GM21381 (cell line): Measurements from ENCODE around the gene HAAO.

ENCODE experiments used
- ATAC-seq: cut with Tn5 transposase; IDR thresholded peaks from one replicate; pipeline ENCODE4 v1.9.1; 2021; ENCODE audit warnings: mild to moderate bottlenecking, moderate library complexity; ENCODE audit not compliant: unreplicated experiment

The HAAO gene

DNA sequence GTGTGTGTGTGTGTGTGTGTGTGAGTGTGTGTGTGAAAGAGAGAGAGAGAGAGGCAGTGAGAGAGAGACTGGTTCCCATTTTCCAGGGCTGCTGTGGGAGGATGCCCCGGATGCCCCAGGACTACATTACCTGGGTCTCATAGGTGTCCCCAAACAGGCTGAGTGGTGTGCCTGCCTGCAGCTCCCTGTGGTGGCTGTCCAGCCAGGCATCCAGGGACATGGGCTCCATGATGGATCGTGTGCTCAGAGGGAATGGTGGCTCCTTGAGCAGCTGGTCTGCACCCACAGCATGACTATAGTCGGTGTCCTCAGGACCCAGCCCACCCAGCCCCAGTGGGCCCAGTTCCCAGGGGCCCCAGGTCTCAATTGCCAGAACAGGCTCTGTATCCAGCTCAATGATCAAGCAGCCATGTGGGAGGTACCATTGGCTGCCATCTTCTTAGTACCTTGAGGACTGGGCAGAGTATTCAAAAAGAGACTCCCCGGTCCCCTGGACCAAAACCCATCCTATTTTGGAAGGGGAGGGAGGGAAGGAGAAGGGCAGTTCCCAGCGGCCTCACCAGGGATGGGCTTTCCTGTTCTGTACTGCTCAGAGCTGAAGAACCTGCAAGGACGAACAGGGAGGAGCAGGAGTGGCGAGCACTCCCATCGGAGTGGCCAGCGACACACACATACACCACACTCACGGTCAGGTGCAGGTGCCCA, 22.6 kb downstream of the HAAO start:
- ATAC-seq: no peak

DNA sequence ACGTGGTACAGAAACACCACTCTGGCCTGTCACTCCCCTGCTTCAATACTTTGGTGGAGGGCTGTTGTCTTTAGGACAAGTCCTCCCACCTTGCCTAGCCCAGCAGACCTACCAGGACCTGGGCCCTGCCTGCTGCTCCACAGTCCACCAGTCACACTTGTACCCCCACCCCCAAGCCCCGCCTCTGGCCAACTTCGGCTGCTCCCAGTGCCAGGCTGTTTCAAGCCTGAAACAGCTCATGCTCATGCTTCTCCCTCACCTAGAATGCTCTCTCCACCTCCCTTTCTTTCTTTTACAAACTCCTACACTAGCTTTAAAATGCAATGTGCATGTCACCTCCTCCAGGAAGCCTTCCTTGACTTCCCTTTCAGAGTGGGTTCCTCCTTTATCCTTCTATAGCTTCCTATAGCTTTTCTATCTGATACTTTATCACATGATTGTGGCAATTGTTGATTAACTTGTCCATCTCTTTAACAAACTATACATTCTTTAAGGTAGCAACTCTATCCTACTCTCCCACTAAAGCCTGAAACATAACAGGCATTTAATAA, 23.6 kb downstream of the HAAO start:
- no peak for ATAC-seq

DNA sequence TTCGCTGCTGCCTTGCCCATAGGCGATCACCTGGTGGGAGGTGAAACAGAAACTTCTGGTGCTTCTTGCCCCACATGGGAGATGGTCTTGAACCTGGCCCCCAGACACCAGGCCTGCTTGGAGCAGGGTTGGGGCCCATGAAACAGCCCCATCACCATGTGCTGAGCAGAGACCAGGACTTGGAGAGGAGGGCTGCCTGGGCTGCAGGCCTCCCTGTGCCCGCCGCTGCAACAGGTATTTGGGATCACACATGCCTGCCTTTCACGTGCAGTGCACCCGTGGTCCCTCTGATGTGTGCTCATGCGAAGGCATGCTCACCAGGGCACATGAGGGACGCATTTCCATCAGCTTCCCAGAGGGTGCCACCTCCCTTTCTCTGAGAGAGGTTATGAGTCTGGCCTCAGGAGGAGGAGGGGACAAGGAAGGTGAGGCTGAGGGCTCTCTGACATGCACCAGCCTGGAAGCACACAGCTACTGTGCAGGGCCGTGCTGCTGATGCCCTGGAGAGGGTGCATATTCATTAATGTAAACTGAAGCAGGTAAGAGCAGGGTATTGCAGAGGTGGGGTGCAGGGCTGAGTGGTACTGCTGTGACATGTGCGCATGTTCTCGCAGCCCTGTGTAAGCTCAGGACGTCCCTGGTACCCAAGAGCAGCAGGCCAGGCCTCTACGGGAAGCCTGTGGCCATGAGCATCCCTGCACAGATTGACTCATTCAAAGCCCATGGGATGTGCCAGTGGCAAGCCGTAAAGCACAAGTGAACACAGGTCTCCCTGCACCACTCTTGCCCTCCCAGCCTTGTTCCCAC, 24.3 kb downstream of the HAAO start:
- ATAC-seq: no peak

DNA sequence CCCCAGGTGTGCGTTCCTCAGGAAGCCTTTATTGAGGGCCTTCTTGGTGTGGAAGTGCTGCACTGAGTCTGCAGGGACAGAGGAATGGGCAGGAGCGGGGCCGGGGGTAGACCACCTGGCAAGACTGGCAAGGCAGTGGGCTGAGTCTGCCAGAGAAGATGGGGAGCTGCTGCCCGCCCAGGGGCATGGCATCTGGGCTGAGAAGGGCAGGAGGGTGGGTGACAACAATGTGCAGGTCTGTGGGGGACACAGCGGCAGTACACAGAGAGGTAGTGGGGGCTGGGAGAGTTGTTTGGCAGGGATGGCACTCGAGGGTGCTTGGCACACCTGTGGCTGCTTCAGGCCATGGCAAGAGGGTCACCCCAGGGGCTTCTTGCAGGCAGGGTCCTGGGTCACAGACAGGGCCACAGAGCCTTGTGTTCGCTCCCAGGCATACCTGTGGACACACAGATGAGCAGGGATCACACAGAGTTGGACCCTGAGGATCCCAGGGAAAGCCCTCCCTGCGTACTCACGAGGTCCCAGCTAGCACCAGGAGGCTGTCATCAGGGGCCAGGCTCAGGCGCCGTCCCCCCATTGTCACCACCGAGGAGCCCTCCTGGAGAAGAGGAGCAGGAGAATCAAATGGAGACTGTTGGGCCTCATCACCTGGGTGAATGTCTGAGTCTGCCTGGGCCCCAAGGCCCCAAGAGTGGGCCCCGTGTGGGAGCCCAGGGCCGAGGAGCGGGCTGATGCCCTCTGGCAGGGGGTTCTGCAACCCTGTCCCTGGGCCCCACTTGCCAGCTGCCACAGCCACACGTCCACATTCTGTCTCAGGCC, 25.1 kb downstream of the HAAO start:
- no peak for ATAC-seq

DNA sequence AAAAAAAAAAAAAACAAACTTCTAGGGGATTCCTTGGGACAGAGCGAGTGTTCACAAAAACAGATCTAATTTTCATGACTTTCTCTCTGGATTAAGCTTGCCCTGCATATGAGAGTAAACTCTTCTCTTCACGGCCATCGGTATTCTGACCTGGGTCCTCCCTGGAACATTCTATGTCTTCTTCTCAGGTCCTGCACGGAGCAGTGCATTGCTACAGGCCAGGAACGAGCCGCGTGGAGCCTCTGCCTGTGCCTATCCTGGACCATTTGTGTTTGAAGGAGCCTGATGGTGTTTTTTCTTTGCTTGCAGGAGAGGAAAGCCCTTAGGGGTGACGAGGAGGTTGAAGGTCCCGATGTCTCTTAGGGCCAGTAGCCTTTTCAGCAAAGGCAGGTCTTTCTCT, 26.7 kb downstream of the HAAO start:
- no peak for ATAC-seq

DNA sequence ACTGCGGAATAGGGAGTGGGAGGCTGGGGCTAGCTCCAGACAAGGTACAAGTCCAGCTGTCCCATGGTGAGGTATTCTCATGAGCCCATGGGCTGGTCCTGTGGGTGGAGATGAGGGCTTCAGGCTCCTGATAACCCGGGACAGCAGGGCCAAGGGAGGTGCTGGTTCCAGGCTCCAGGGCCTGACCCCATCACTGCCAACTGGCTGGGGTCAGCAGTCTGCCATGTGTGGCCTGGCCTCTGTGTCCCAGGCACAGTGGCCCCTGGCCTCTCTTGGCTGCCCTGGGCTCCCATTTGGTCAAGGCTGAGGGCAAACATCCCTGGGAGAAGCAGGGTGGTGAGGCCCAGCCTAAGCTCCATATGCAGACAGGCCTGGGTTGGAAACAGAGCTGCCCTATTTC, 27.5 kb downstream of the HAAO start:
- ATAC-seq: no peak

DNA sequence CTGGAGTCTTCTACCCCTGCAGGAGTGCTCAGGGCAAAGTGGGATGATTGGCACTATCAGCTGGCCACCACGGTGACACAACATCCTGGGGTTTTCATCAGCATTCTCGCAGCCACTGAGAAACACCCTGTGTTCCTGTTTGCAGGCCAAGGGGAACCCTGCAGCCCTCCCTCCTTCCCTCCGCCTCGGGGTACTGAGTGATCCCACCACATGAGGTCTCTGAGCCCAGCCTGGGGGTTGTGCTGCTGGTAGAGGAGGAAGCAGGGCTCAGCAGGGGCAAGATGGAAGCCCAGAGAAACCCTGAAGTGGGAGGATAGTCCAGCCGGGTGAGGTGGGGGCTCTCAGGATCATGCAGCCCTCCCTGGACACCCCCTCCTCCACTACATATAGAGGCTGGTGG, 28.3 kb downstream of the HAAO start, which contains the start of gene OXER1:
Gene OXER1 (minus strand): TSS at position 40 of the 400 bp plus-strand sequence. CDS start 73 bp downstream, outside the sequence.
- ATAC-seq: no peak

DNA sequence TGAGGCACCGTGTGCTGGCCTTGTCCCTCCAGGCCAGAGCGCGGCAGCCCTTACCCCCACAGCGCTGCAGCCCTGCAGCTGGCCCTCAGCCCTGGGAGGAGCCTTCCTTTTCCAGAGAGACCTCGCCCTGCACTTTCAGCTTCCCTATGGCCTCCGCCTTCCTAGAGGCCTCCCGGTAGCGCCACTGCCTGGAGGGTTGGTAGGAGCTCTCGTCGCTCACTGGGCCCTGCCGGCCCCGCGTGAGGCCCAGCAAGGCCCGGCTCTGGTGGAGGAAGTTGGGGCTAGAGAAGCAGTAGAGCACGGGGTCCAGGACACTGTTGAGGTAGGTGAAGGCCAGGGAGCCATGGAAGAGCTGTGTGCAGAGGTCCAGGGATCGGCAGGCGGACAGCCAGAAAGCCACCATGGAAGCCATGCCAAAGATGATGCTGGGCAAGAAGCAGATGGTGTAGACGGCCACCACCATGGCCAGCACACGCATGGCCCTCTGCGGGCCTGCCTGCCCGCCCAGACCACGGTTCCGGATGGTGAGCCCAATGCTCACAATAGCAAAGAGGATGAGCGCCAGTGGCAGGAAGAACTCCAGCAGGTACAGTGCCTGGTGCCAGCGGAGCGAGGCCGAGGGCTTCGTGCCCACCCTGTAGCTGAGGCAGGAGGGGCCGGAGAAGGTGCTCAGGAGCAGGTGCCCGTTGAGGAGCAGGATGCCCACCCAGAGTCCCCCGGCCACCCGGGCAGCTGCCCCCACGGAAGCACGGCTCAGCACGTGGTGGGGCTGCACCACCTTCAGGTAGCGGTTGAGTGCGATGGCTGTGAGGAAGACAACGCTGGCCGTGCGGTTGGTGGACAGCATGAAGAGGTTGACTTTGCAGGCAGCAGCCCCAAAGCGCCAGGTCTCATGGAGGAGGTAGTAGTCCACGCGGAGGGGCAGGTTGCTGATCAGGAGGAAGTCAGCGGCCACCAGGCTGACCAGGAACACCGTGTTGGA, 29.3 kb downstream of the HAAO start:
- ATAC-seq: no peak

DNA sequence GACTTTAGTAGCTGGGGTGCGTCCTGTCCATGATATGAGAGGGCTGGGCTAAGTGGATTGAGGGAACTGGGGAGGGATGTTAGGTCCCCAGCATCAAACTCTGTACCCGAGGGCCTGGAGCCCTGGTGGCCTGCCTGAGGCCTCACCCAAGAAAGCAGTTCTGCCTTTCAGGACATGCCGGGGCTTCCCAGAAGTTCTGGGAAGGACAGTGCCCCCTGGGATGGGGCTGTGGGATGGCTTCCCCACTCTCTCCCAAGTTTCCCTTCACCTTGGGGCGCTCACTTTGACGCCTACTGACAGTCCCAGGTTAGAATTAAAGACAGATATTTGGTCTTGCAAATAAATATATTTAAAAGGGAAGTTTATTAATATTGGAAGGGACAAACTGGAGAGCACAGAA, 30.2 kb downstream of the HAAO start:
- ATAC-seq: no peak

DNA sequence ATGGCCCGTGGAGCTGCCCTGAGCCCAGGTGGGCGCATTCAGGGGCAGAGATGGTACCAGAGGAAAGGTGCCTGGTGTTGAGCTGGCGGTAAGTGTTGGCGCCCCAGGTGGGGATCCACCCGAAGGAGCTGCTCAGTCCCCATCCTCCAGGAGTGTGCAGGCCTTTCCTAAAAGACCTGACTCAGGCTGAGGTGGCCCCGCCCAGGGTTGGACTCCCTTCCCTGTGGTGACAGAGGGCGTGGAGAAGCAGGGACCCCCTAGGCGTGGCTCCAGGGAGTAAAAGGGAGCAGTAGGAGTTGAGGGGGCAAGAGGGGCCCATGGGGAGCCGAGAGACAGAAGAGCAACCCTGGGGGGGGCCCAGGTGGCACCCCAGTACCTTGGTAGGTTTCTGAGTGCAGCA, 30.8 kb downstream of the HAAO start:
- no peak for ATAC-seq

DNA sequence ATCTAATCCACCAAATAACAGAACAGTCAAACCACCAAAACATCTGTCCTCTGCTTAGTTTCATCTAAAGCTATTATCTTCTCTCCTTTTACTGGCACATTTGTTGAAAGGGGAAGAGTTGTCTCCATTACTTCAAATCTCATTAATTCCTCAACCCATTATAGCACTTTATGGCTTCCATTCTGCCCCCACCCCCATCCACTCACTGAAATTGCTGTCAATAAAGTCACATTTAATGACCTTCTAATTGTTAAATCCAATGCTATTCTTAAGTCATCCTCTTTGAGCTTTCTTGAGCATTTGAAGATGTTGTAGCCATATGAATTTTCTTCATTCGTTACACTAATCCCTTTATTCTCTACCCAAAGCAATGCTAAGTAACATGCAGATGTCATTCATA, 33.6 kb downstream of the HAAO start:
- no peak for ATAC-seq

DNA sequence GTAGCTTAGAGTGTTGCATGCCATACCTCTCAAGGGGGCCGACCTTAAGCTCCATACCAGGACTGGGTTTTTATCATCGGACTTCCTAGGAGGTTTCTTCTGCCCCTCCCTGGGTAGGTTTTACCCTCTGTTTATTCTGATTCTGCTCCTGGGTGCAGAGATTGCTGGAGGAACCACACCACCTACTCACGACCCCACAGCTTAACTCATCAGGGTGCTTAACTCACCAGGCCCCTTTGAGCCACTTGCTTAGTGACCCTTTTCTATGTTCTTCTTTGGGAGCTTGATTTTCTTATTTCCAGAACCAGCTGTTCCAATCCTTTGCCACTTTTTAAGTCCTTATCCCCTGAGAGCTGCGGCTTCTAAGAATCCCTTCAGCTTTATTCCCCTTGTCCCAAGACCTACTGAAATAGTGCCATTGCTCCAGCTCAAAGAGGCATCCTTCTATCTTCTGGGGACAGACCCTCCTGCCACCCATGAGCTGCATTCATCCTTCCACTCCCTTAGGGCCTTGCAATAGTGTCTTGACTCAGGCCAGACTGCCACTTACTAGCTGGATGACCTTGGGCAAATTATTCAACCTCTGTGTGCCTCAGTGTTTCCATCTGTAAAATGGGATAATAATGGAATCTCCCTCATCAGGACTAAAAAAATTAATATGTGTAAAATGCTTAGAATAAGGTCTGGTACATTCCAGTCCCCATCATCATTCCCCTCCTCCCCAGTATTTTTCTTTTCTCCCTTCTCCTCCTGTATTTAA, 34.2 kb downstream of the HAAO start:
- no peak for ATAC-seq

DNA sequence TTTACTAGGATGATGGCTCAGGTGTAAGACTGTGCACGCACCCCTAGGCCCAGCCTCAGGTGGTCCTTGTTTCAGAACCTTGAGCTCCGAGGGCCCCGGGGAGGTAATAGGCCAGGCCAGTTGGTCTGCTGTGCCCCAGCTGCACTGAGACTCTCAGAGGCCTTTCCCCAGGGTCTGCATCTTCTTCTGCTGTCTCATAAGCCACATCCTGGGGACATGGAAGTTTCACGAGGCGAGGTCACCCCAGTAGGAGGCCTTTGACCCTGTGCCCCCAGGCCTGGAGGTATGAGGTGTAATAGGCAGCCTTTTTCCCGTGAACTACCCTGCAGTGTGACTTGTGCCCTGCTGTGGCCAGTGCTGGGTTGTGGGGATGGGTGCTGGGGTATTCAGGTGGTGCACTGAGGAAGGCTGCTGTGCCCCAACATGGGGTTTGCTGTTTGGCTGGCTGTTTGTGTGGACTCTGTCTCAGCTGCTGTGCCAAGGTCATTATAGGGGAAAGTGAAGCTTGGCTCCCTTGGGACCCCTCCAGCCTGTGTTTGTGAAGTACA, 35.3 kb downstream of the HAAO start:
- no peak for ATAC-seq

DNA sequence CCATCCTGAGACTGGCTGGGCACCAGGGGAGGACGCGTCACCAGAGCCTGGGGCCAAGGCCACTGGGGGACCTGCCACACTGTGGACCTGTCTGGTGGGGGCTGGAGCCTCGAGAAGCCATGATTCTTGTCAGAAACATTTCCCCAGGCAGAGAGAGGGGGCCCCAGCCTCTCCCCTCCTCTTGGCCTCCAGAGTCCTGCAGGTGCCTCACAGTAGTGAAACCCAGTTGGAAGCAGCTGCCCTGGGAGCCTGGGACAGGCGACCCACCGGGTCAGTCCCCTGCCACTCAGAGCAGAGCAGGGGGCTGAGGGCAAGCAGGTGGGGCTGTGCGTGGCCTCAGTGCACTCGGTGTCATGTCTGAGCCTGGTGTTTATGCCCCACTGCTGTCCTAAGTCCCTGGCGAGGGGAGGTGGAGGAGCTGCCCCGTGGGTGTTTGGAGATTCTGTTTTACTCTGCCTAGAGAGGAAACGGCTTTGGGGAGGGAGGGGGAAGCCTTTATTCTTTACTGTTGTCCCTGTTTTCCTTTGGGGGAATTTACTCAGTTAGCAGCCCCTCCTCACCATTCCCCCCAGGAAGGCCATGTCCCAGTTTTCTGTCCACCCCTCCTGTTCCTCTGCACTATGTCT, 36.1 kb downstream of the HAAO start:
- no peak for ATAC-seq

DNA sequence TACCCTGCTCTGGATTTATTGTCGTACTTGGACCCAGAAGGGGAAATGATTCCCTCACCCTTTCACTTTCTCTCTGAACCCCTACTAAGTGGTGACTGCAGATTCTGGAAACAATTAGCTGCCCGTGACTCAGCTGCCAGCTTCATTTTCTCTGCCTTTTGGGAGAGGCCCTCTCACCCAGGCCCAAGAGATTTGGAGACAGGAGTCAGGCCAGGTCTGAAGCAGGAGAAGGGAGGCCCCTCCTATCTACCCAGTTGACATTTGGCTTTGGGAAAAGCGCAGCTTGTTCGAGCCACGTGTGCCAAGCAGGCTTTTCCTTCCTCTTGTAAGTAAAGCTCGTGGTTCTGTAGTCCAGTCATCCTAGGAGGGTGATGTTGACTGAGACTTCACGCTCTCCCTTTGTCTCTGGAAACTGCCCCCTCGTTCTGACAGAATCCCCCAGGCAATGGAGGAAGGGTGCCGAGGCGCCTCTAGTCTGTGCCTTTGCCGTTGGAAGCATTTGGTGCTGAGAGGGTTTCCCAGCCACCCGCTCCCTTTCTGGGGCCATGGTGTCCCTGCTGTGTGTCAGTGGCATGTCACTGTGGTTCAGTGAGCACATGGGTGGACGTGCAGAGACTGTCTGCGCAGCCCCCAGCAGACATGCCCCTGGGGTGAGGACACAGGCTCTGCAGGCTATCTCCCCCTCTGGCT, 37.0 kb downstream of the HAAO start:
- no peak for ATAC-seq

DNA sequence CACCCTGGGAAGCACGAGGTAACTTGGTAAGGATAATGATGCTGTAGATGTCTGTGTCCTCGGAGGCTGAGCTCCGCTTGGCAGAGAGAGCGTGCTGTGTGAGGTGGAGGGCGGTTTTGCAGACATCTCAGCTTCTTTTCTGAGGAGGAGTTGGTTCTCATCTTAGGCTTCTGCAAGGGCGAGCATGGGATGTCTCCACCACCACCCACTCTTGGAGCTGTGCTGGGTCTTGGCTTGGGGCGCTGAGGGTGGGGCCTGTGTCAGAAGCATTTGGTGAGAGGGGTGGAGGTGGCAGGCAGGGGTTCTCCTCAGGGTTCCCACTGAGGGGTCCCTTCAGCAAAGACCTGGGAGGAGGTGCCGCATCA, 37.6 kb downstream of the HAAO start:
- ATAC-seq: no peak

DNA sequence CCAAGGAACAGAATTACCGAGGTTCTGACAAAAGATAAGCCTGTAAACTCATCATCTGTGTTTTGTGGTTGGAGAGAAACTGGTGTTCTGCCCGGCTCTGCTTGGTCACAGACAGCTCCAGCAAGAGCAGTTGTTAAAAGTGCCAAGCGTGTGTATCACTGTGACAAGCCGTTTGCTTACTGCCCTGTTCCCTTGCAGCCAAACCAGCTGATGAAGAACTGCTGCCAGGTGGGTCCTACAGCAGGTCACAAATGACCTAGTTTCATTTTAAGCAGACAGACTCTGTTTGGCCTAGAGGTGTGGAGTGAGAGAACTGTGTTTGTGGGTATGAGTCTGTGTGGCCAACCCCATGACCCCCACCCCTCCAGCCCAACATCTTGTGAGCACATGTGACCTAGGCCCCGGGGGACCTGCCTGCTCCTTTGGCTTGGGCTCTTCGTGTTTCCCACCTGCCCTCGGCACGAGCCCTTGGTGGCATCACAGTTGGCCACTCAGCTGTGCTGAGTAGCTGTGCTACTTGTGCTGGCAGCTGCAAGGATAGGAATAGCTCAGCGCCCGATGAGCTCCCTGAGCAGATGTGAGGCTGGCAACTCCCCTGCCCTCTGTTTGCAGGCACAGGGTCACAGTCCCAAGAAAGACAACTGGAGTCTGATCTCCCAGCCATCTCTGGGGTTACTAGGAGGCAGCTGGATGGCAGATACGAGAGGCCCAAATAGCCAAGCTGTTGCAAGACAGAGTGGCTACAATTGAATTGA, 38.2 kb downstream of the HAAO start:
- ATAC-seq: peak; percentile 54
